ENCODE data around the gene TARBP1. TPM values are rescaled to one million over a fixed set of nuclear protein-coding genes. Genes with fewer than 3 reads are reported as not detected.
A peak's percentile ranks its signal among the peaks of the same experiment; 100 is the strongest.
"Not testable (repeated sequence)": the region's sequence is repeated elsewhere in the genome, so short reads cannot be mapped to it uniquely, and the experiment has no call there.

Gene TARBP1
- total RNA-seq, 1 donor from 2014 or later: 17.8 TPM

DNA sequence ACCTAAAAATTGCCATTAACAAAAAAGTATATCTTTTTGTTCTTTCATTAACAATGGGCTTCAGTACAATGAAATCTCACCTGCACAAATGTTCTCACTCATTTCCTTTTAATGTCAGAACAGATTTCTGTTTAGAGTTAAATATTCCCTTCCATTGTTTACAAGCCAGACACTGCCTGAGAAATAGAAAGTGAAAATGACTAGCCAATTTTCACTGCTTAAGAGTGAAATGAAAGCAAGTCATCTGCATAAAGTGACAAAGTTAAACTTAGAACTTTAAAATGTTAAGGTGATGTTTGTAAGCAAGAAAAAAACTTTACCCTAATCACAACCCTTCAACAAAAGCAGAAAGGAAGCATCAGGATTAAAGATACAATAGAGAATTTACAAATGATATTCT lies 78.2 kb downstream of the TARBP1 start:
- Mint-ChIP-seq H3K4me3 (ENCODE audit: unreplicated experiment) (no peak overlapping the region), H3K27me3 (ENCODE audit: low read depth, unreplicated experiment) (no peaks in the 10 kb centered on the region), H3K9me3 (ENCODE audit: unreplicated experiment) (no peaks in the 10 kb centered on the region), H3K27ac (ENCODE audit: unreplicated experiment) (no peak overlapping the region), H3K4me1 (ENCODE audit: low read depth, unreplicated experiment) (peaks cover 8% of the 10 kb centered on the region), H3K36me3 (ENCODE audit: low read depth, unreplicated experiment) (peaks cover 6% of the 10 kb centered on the region)
- H3K79me2 ChIP-seq (ENCODE audit: insufficient read depth, low read length): no peaks in the 10 kb centered on the region
- no peaks in the 10 kb centered on the region for H3K27me3 ChIP-seq (ENCODE audit: insufficient read depth, low read length)
- H3K4me2 ChIP-seq (ENCODE audit: low read length): no peak overlapping the region
- no peak overlapping the region for H2AFZ ChIP-seq (ENCODE audit: low read depth, low read length)
- no peak overlapping the region for H3K27ac ChIP-seq (ENCODE audit: low read depth, low read length)
- H4K20me1 ChIP-seq (ENCODE audit: insufficient read depth, low read length): no peaks in the 10 kb centered on the region
- no peak overlapping the region for H3K9ac ChIP-seq (ENCODE audit: low read length)
- DNase-seq (ENCODE audit: low read depth): no peak
- H3K4me3 ChIP-seq (ENCODE audit: insufficient read depth, low read depth, low read length): no peak overlapping the region
- H3K36me3 ChIP-seq (ENCODE audit: insufficient read depth, low read length): no peaks in the 10 kb centered on the region
- no peak for TF ChIP-seq EZH2 (IDR thresholded peaks at IDR 0.05; ENCODE audit: insufficient read depth, low read length)
- TF ChIP-seq, protein P1, sequence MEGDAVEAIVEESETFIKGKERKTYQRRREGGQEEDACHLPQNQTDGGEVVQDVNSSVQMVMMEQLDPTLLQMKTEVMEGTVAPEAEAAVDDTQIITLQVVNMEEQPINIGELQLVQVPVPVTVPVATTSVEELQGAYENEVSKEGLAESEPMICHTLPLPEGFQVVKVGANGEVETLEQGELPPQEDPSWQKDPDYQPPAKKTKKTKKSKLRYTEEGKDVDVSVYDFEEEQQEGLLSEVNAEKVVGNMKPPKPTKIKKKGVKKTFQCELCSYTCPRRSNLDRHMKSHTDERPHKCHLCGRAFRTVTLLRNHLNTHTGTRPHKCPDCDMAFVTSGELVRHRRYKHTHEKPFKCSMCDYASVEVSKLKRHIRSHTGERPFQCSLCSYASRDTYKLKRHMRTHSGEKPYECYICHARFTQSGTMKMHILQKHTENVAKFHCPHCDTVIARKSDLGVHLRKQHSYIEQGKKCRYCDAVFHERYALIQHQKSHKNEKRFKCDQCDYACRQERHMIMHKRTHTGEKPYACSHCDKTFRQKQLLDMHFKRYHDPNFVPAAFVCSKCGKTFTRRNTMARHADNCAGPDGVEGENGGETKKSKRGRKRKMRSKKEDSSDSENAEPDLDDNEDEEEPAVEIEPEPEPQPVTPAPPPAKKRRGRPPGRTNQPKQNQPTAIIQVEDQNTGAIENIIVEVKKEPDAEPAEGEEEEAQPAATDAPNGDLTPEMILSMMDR (IDR thresholded peaks at IDR 0.05; ENCODE audit: insufficient read depth, low read depth, low read length): no peak
- peaks cover 6% of the 10 kb centered on the region for H3K4me1 ChIP-seq (ENCODE audit: insufficient read depth, low read length)
- H3K9me3 ChIP-seq (ENCODE audit: insufficient read depth, low read depth, low read length): no peaks in the 10 kb centered on the region
- no peak for FAIRE-seq

DNA sequence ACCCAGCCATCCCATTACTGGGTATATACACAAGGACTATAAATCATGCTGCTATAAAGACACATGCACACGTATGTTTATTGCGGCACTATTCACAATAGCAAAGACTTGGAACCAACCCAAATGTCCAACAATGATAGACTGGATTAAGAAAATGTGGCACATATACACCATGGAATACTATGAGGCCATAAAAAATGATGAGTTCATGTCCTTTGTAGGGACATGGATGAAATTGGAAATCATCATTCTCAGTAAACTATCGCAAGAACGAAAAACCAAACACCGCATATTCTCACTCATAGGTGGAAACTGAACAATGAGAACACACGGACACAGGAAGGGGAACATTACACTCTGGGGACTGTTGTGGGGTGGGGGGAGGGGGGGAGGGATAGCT lies 79.5 kb downstream of the TARBP1 start:
- not testable (repeated sequence) for H3K27me3 Mint-ChIP-seq (ENCODE audit: low read depth, unreplicated experiment); H3K27ac Mint-ChIP-seq (ENCODE audit: unreplicated experiment); H3K4me3 ChIP-seq (ENCODE audit: insufficient read depth, low read depth, low read length); H3K27ac ChIP-seq (ENCODE audit: low read depth, low read length); H2AFZ ChIP-seq (ENCODE audit: low read depth, low read length); H4K20me1 ChIP-seq (ENCODE audit: insufficient read depth, low read length); DNase-seq (ENCODE audit: low read depth); H3K9ac ChIP-seq (ENCODE audit: low read length); H3K9me3 ChIP-seq (ENCODE audit: insufficient read depth, low read depth, low read length); H3K9me3 Mint-ChIP-seq (ENCODE audit: unreplicated experiment); H3K4me3 Mint-ChIP-seq (ENCODE audit: unreplicated experiment); H3K4me2 ChIP-seq (ENCODE audit: low read length); H3K27me3 ChIP-seq (ENCODE audit: insufficient read depth, low read length); H3K4me1 Mint-ChIP-seq (ENCODE audit: low read depth, unreplicated experiment); H3K79me2 ChIP-seq (ENCODE audit: insufficient read depth, low read length); FAIRE-seq; H3K36me3 Mint-ChIP-seq (ENCODE audit: low read depth, unreplicated experiment); H3K36me3 ChIP-seq (ENCODE audit: insufficient read depth, low read length); H3K4me1 ChIP-seq (ENCODE audit: insufficient read depth, low read length)

DNA sequence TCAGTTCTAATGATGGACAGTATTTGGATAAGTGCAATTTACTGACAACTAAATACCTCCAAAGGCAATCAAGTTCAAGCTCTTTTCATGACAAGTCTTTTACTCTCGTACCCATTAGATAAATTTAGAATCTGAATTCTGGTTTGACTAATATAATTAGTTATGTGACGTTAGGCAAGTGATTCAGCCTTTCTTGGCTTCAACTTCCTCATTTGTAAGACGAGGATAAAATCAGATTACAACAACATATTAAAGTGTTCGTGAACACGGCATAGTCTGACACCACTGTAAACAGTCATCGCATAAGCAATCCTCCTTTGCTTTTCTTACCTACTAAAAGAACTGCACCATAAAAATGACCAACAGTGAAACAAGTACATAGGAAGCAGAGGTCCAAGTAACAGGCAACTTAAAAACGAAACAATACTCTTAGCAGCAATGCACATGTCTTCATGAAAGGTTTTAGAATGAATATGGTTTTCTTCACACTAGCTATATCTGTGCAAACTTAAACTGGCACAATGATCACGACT lies 80.1 kb downstream of the TARBP1 start:
- H3K9me3 Mint-ChIP-seq (ENCODE audit: unreplicated experiment): no peaks in the 10 kb centered on the region
- TF ChIP-seq EZH2 (IDR thresholded peaks at IDR 0.05; ENCODE audit: insufficient read depth, low read length): no peak
- TF ChIP-seq, protein P1 (IDR thresholded peaks at IDR 0.05; ENCODE audit: insufficient read depth, low read depth, low read length): no peak
- peak; percentile 72 for DNase-seq (ENCODE audit: low read depth)
- no peaks in the 10 kb centered on the region for H3K27me3 Mint-ChIP-seq (ENCODE audit: low read depth, unreplicated experiment)
- H2AFZ ChIP-seq (ENCODE audit: low read depth, low read length): no peak overlapping the region
- no peak for FAIRE-seq
- peaks cover 8% of the 10 kb centered on the region for H3K4me1 Mint-ChIP-seq (ENCODE audit: low read depth, unreplicated experiment)
- H3K4me3 ChIP-seq (ENCODE audit: insufficient read depth, low read depth, low read length): no peak overlapping the region
- no peak overlapping the region for H3K4me3 Mint-ChIP-seq (ENCODE audit: unreplicated experiment)
- no peaks in the 10 kb centered on the region for H3K9me3 ChIP-seq (ENCODE audit: insufficient read depth, low read depth, low read length)
- H3K27ac ChIP-seq (ENCODE audit: low read depth, low read length): no peak overlapping the region
- H3K4me2 ChIP-seq (ENCODE audit: low read length): peak overlapping the region; percentile 70
- H3K4me1 ChIP-seq (ENCODE audit: insufficient read depth, low read length): peaks cover 6% of the 10 kb centered on the region
- H4K20me1 ChIP-seq (ENCODE audit: insufficient read depth, low read length): no peaks in the 10 kb centered on the region
- H3K79me2 ChIP-seq (ENCODE audit: insufficient read depth, low read length): no peaks in the 10 kb centered on the region
- H3K36me3 Mint-ChIP-seq (ENCODE audit: low read depth, unreplicated experiment): peaks cover 8% of the 10 kb centered on the region
- no peaks in the 10 kb centered on the region for H3K36me3 ChIP-seq (ENCODE audit: insufficient read depth, low read length)
- H3K27me3 ChIP-seq (ENCODE audit: insufficient read depth, low read length): no peaks in the 10 kb centered on the region
- H3K27ac Mint-ChIP-seq (ENCODE audit: unreplicated experiment): no peak overlapping the region
- H3K9ac ChIP-seq (ENCODE audit: low read length): peak overlapping the region; percentile 28
